Fibroblast of lung (primary cell): ENCODE results near the gene PPA1.

Experiments used
- EZH2 ChIP-seq: IDR thresholded peaks from 2 replicates; pipeline ENCODE4 v1.5.1; 2012; ENCODE audit warnings: low read length, control low read depth, mild to moderate bottlenecking; ENCODE audit errors: missing control alignments
- TF ChIP-seq, protein P1 (sequence below), 2 donors: IDR thresholded peaks in 1 of 2; conservative IDR thresholded peaks in 1 of 2; 1 replicate in 1 of 2; 2 replicates in 1 of 2; pipeline ENCODE4 v1.5.1; 2011 to 2012; ENCODE audit warnings: low read length in 2 of 2, control low read depth in 1 of 2, inconsistent platforms in 1 of 2, low read depth in 1 of 2, mild to moderate bottlenecking in 1 of 2

DNA sequence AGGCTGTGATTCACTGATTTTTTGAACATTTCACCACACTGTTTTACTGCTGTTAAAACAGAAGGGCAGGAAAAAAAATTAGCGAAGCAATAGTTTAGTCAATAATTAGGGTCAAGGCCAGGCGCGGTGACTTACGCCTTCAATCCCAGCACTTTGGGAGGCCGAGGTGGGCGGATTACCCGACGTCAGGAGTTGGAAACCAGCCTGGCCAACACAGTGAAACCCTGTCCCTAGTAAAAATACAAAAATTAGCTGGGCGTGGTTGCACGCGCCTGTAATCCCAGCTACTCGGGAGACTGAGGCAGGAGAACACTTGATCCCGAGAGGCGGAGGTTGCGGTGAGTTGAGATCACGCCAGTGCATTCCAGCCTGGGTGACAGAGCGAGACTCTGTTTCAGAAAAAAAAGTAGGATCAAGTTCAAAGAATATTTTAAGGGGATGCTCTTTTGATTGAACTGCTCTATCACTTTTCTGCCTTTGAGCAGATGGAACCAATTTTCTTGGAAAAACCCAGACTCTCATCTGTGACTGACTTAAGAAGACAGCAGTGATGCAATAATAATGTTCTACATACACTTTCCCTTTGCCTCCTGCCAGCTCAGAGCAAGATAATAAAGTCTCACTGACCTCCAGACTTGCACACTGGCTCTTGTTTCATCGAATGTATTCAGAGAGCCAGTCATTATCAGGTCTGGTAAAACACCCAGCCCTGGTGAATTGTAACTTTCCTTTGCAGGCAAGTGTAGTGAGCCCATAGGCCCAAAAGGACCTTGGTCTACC, 1.6 kb upstream of the PPA1 start:
- TF ChIP-seq, protein P1, sequence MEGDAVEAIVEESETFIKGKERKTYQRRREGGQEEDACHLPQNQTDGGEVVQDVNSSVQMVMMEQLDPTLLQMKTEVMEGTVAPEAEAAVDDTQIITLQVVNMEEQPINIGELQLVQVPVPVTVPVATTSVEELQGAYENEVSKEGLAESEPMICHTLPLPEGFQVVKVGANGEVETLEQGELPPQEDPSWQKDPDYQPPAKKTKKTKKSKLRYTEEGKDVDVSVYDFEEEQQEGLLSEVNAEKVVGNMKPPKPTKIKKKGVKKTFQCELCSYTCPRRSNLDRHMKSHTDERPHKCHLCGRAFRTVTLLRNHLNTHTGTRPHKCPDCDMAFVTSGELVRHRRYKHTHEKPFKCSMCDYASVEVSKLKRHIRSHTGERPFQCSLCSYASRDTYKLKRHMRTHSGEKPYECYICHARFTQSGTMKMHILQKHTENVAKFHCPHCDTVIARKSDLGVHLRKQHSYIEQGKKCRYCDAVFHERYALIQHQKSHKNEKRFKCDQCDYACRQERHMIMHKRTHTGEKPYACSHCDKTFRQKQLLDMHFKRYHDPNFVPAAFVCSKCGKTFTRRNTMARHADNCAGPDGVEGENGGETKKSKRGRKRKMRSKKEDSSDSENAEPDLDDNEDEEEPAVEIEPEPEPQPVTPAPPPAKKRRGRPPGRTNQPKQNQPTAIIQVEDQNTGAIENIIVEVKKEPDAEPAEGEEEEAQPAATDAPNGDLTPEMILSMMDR (conservative IDR thresholded peaks at IDR 0.05 in 1 of 2, IDR thresholded peaks at IDR 0.05 in 1 of 2; ENCODE audit: low read depth in 1 of 2, low read length in 2 of 2), result no peak
- no peak for TF ChIP-seq EZH2
